OCI-LY1 (cell line): ENCODE data around the gene COG7.

Source experiments
- H2AFZ ChIP-seq: fragments of 200-600 bp; sonication (generic), shearing (Covaris generic); 2 replicates; pipeline ENCODE4 v1.6.0; 2014; ENCODE audit warnings: antibody characterized with exemption, mild to moderate bottlenecking, low read length
- H3F3A ChIP-seq: fragments of 200-600 bp; sonication (generic), shearing (Covaris generic); 2 replicates; pipeline ENCODE4 v1.6.0; 2014; ENCODE audit warnings: mild to moderate bottlenecking, antibody characterized with exemption, low read length, moderate library complexity; ENCODE audit not compliant: insufficient read depth
- H3K27ac ChIP-seq: fragments of 200-600 bp; sonication (generic); 2 replicates; pipeline ENCODE4 v1.5.1; 2014; ENCODE audit warnings: low read length, mixed run types, mild to moderate bottlenecking, low read depth; ENCODE audit not compliant: poor library complexity, severe bottlenecking
- H3K27me3 ChIP-seq: fragments of 200-600 bp; sonication (generic); 2 replicates; pipeline ENCODE4 v1.6.0; 2014; ENCODE audit warnings: antibody characterized with exemption, mild to moderate bottlenecking, low read length, moderate library complexity; ENCODE audit not compliant: insufficient read depth
- H3K36me3 ChIP-seq: fragments of 200-600 bp; sonication (generic); 2 replicates; pipeline ENCODE4 v1.6.1; 2014; ENCODE audit warnings: mild to moderate bottlenecking, antibody characterized with exemption, low read length, moderate library complexity, mixed read lengths; ENCODE audit not compliant: insufficient read depth
- H3K4me1 ChIP-seq: fragments of 200-600 bp; sonication (generic); 2 replicates; pipeline ENCODE4 v1.5.1; 2014; ENCODE audit warnings: mild to moderate bottlenecking, low read length, moderate library complexity; ENCODE audit not compliant: insufficient read depth, severe bottlenecking
- H3K4me2 ChIP-seq: fragments of 200-600 bp; sonication (generic), shearing (Covaris generic); 2 replicates; pipeline ENCODE4 v1.6.1; 2014; ENCODE audit warnings: low read length
- H3K4me3 ChIP-seq: fragments of 200-600 bp; sonication (generic); 2 replicates; pipeline ENCODE4 v1.5.1; 2014; ENCODE audit warnings: low read length, low read depth, mild to moderate bottlenecking, mixed read lengths; ENCODE audit not compliant: poor library complexity, severe bottlenecking
- H3K79me2 ChIP-seq: fragments of 200-600 bp; shearing (Covaris generic); 2 replicates; pipeline ENCODE4 v1.6.1; 2016; ENCODE audit warnings: mixed run types, low read length, mixed read lengths; ENCODE audit not compliant: insufficient read depth
- H3K9ac ChIP-seq: fragments of 200-600 bp; sonication (generic), shearing (Covaris generic); 2 replicates; pipeline ENCODE4 v1.6.1; 2014; ENCODE audit warnings: mild to moderate bottlenecking, low read length, mixed read lengths
- H3K9me2 ChIP-seq: fragments of 200-600 bp; sonication (generic), shearing (Covaris generic); 2 replicates; pipeline ENCODE4 v1.6.1; 2014; ENCODE audit warnings: low read depth, mild to moderate bottlenecking, low read length, mixed read lengths
- H3K9me3 ChIP-seq: fragments of 200-600 bp; shearing (Covaris generic); 2 replicates; pipeline ENCODE4 v1.6.1; 2014; ENCODE audit warnings: low read length, mixed read lengths
- H4K20me1 ChIP-seq: fragments of 200-600 bp; sonication (generic), shearing (Covaris generic); 2 replicates; pipeline ENCODE4 v1.6.0; 2016; ENCODE audit warnings: mild to moderate bottlenecking, low read length; ENCODE audit not compliant: insufficient read depth
- CTCF ChIP-seq: fragments of 200-600 bp; sonication (generic), shearing (Covaris generic); IDR thresholded peaks from 2 replicates; pipeline ENCODE4 v1.5.1; 2017; ENCODE audit warnings: mild to moderate bottlenecking, antibody characterized with exemption, low read length, moderate library complexity, mixed read lengths
- EZH2 ChIP-seq: fragments of 200-600 bp; sonication (generic), shearing (Covaris generic); IDR thresholded peaks from 2 replicates; pipeline ENCODE4 v1.8.0; 2017; ENCODE audit warnings: borderline replicate concordance, mixed run types, mild to moderate bottlenecking, antibody characterized with exemption, low read length, moderate library complexity, mixed read lengths

The COG7 gene

DNA sequence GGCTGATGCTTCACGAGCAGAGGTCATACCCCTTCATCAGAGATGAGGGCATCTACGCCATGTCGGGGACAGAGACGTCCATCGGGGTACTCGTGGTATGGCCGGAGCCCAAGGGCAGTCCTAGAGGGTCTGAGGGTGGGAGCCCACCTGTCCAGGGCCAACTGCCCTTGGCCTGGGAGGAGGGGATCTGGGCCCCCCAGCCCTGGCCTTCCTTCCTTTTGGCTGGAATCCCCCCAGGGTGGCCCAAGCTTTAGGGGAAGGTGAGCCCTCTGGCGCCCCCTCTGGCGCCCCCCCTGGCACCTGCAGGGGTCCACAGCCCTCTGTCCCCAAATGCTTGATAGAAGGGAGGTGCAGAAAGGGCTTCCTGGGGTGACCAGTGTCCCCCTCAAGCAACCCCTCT lies 81.6 kb downstream of the COG7 start:
- no peaks in the 10 kb centered on the region for H3K27me3 ChIP-seq
- no peaks in the 10 kb centered on the region for H3K36me3 ChIP-seq
- TF ChIP-seq EZH2 (no peak), CTCF (peak; percentile 38)

GRCh38 chr16:23369416-23369815 lies 83.6 kb downstream of the COG7 start:
- no peak for TF ChIP-seq EZH2
- TF ChIP-seq CTCF = no peak
- no peak overlapping the region for H3K9ac ChIP-seq

More for the DNA sequence above, 81.6 kb downstream of the COG7 start:
- H3K9me3 ChIP-seq = no peaks in the 10 kb centered on the region
- no peaks in the 10 kb centered on the region for H3K9me2 ChIP-seq
- H3K4me3 ChIP-seq = no peak overlapping the region
- no peaks in the 10 kb centered on the region for H3F3A ChIP-seq
- H3K4me2 ChIP-seq = no peak overlapping the region
- H3K27ac ChIP-seq = no peak overlapping the region
- no peak overlapping the region for H2AFZ ChIP-seq
- no peaks in the 10 kb centered on the region for H3K79me2 ChIP-seq
- H3K4me1 ChIP-seq = no peaks in the 10 kb centered on the region
- H3K9ac ChIP-seq = no peak overlapping the region
- H4K20me1 ChIP-seq = no peaks in the 10 kb centered on the region

DNA sequence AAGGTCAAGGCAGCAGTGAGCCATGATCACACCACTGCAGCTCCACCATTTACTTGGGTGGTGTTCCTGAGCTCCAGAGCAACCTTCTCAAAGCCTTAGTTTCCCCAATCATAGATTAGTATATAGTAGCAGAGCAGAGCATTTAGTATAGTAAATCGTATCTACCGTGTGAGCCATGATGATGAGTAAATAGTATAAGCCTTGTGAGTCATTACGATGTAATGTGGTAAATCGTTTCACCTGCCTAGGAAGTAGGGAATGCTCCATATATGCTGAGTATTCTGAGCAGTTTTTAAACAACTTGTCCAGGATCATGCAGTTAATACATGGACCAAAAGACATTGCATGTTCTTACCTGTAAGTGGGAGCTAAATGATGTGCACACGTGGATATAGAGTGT lies 84.5 kb downstream of the COG7 start:
- H3F3A ChIP-seq = no peaks in the 10 kb centered on the region
- H4K20me1 ChIP-seq = no peaks in the 10 kb centered on the region
- H3K4me2 ChIP-seq = no peak overlapping the region
- H3K4me1 ChIP-seq = peaks cover 9% of the 10 kb centered on the region
- no peaks in the 10 kb centered on the region for H3K79me2 ChIP-seq
- H3K36me3 ChIP-seq = no peaks in the 10 kb centered on the region
- no peaks in the 10 kb centered on the region for H3K9me3 ChIP-seq
- H3K27ac ChIP-seq = no peak overlapping the region
- H3K9me2 ChIP-seq = no peaks in the 10 kb centered on the region
- no peak overlapping the region for H3K4me3 ChIP-seq
- H3K9ac ChIP-seq = no peak overlapping the region
- no peak overlapping the region for H2AFZ ChIP-seq
- TF ChIP-seq EZH2 = no peak
- no peak for TF ChIP-seq CTCF
- H3K27me3 ChIP-seq = no peaks in the 10 kb centered on the region

More at GRCh38 chr16:23369416-23369815, 83.6 kb downstream of the COG7 start:
- Histone ChIP-seq H3K9me2 (no peaks in the 10 kb centered on the region), H3K79me2 (no peaks in the 10 kb centered on the region), H4K20me1 (no peaks in the 10 kb centered on the region), H3K4me2 (no peak overlapping the region), H3K36me3 (no peaks in the 10 kb centered on the region), H3K4me1 (peaks cover 9% of the 10 kb centered on the region), H3K4me3 (no peak overlapping the region), H3F3A (no peaks in the 10 kb centered on the region), H3K27me3 (no peaks in the 10 kb centered on the region), H3K9me3 (no peaks in the 10 kb centered on the region), H2AFZ (no peak overlapping the region), H3K27ac (no peak overlapping the region)
